HG03520 (cell line): Measurements from ENCODE around the gene RCE1.
A peak's percentile ranks its signal among the peaks of the same experiment; 100 is the strongest.

Experiments used
- ATAC-seq: cut with Tn5 transposase; IDR thresholded peaks from one replicate; pipeline ENCODE4 v1.9.1; 2021; ENCODE audit warnings: mild to moderate bottlenecking, moderate library complexity; ENCODE audit not compliant: unreplicated experiment

The RCE1 gene

DNA sequence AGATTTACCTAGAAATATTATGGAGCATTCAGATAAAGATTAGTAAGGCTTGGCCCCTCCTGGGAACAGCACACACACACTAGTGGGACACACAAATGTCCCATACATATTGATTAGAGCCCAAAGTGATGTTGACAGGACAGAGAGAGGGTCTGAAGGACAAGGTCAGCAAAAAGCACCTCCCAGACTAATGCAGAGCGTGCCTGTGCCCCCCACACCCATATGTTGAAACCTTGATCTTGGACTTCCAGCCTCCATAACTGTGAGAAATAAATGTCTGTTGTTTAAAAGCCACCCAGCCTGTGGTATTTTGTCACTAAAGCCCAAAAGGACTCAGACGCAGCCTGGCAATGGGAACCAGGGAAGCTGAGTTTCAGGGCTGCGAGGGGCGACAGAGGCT, 41.2 kb downstream of the RCE1 start:
- ATAC-seq, result no peak

DNA sequence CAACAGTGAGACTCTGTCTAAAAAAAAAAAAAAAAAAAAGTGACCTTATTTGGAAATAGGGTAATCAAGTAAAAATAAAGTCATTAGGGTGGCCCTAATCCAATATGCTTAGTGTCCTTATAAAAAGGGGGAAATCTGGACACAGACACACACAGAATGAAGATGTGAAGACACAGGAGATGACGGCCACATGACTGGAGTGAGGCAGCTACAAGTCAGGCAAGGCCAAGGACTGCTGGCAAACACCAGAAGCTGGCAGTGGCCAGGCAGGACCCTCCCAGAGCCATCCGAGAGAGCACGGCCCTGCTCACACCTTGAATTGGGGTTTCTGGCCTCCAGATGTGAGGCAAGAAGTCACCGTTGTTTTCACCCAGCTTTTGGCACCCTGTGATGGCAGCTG, 42.2 kb downstream of the RCE1 start:
- no peak for ATAC-seq

DNA sequence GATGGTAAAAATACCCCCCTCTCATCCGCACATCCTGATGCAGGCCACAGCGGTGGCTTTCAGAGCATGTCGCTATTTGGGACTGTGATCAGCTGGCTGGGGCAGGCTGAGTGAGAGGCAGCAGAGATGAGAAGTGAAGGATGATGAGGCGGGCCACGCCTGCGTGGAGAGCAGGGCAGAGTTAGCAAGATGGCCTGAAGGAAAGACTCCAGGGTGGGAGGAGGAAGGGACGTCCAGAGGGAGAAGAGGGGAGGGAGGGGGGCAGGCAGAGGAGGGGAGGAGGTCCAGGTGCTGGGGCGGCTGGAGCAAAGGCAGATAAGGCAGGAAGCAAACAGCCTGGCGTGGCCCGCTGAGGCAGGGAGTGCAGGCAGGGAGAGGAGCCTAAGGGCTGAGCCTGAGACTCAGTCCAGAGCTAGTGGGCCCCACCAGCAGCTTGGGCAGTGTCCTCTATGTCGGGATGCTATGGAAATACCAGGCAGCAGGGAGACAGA, 42.8 kb downstream of the RCE1 start:
- ATAC-seq, result no peak

DNA sequence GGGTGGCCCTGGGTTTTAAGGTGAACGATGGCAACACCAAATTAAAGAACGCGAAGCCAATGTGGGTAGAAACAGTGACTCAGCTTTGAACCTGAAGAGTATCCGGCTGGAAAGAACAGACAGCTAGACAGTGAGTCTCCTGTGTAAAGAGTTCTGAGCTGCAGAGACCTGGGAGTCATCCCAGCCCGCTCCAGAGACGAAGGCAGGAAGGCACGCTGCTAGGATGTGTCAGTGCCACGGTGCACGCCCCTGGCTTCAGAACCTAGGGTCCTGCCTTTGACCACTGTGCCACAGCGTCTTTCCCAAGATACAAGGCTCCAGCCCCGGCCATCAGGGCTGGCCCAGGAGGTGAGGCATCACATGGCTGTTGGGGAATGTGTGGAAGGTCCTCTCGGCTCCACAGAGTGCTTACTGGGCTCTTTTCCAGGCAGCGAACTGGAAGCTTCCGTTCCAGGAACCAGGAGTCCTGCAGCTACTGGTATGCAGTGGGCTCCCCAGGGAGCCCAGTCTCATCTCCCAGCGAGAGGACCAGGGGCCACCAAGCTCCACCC, 43.5 kb downstream of the RCE1 start:
- no peak for ATAC-seq

DNA sequence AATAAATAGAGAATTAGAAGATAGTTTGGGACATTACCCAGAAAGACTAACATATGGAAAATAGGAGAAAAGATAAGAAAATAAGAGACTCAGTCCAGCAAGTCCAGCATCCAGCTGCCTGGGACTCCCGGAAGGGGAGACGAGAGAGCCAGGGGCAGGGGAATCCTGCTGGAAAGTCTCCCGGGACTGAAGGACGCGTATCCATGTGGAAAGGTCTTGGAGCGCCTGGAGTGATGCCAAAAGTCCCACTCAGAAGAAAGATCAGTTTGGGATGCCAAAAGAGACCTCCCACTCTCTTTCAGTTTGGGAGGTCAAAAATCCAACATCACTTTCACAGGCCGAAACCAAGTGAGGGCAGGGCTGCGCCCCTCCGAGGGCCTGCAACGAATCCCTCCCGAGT, 44.3 kb downstream of the RCE1 start:
- ATAC-seq, result no peak

DNA sequence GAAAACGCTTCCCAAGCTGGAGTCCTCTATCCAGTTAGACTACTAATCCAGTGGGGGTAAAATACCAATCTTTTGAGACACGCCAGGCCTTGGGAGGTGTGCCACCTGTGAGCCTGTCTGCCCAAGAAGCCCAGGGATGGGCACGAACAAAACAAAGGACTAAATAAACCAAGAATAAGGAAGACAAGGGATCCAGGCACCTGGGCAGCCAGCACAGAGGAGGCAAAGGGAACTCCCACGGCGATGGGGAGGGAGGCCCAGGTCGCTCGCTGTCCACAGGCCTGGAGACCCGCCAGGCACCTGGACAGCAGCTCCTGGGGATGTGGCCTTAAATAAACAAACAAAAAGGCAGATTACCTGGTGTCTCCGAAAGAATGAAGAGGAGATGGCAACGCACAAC, 45.0 kb downstream of the RCE1 start:
- ATAC-seq, result no peak

DNA sequence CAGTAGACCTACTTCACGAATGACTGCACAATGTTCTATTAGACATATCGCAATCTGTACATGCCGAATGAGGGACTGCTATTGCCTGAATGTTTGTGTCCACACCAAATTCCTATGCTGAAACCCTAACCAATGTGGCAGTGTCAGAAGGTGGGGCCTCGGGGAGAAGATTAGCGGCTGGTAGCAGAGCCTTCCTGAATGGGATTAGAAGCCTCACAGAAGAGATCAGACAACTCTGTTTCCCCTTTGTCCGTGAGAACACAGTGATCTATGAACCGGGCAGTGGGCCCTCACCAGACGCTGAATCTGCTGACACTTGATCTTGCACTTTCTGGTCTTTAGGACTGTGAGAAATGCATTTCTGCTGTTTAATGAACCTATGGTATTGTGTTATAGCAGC, 46.7 kb downstream of the RCE1 start:
- ATAC-seq, result no peak

DNA sequence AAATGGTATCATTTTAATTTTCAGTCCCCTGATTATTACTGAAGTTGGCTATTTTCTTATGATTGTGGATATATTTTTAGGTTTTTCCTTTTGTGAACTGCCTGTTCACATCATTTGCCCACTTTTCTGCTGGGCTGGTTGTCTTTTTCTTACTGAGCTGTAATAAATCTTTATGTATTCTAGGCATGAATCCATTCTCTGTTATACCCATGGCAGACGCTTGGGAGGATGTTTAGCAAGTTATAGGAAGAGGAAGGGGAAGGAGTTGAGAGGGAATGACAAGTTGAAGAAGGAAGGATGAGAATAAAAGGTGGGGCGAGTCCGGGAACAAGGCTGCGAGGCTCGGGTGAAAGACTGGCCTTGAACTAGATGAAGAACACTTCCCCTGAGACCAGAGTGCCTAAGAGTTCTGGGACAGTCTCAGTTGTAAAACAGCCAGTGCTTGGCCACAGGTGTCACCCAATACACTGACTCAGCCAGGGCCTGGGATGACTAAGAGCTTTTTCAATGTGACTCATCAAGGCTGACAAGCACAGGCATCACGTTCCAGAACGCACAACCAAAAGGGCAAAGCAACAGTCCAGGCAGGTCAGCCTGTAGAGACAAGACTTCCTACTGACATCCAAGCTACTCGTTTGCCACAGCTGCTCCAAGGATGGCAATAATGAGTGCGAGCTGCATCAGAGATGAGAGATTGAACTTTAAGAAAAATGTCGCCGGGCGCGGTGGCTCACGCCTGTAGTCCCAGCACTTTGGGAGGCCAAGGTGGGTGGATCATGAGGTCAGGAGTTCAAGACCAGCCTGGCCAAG, 48.8 kb downstream of the RCE1 start:
- peak; percentile 78 for ATAC-seq

DNA sequence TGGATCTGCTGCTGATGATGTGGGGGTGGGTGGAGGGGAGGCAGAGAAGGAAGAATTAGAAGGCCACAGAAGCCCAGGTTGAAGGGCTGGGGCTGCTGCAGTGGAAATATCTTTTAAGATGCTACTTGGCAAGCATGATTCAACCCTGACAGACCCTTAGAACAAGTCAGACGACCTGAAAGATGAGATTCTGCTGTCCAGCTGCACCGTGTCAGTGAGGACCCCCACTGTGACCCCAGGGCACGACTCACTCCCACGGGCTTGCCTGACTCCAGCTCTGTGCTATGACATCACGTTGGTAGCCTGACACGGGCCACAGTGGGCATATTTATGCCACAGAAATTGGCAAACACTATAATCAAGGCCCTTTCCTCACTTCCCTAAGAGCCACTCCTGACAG, 49.7 kb downstream of the RCE1 start:
- ATAC-seq, result no peak

DNA sequence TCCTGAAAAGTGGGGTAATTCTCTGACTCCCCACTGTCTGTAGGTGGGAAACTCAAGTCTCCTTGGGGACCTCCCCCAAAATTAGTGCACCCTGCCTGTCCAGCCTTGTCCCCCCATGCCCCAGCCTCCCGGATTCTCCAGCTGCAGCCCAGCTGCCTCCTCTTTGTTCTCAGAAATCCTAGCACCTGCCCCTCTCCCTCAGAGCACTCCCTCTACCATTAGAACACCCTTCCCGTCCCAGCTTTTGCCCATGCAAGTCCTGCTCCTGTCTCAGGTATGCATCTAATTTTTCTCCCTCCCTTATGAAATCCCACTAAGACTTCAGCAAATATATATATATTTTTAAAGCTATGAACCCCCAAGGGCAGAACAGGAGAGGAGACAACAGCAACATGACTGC, 50.9 kb downstream of the RCE1 start:
- no peak for ATAC-seq
